OCI-LY1 (cell line): Measurements from ENCODE around the gene CDC42EP4.

Source experiments
- H2AFZ ChIP-seq: fragments of 200-600 bp; sonication (generic), shearing (Covaris generic); 2 replicates; pipeline ENCODE4 v1.6.0; 2014; ENCODE audit warnings: antibody characterized with exemption, mild to moderate bottlenecking, low read length
- H3F3A ChIP-seq: fragments of 200-600 bp; sonication (generic), shearing (Covaris generic); 2 replicates; pipeline ENCODE4 v1.6.0; 2014; ENCODE audit warnings: mild to moderate bottlenecking, antibody characterized with exemption, low read length, moderate library complexity; ENCODE audit not compliant: insufficient read depth
- H3K27ac ChIP-seq: fragments of 200-600 bp; sonication (generic); 2 replicates; pipeline ENCODE4 v1.5.1; 2014; ENCODE audit warnings: low read length, mixed run types, mild to moderate bottlenecking, low read depth; ENCODE audit not compliant: poor library complexity, severe bottlenecking
- H3K27me3 ChIP-seq: fragments of 200-600 bp; sonication (generic); 2 replicates; pipeline ENCODE4 v1.6.0; 2014; ENCODE audit warnings: antibody characterized with exemption, mild to moderate bottlenecking, low read length, moderate library complexity; ENCODE audit not compliant: insufficient read depth
- H3K36me3 ChIP-seq: fragments of 200-600 bp; sonication (generic); 2 replicates; pipeline ENCODE4 v1.6.1; 2014; ENCODE audit warnings: mild to moderate bottlenecking, antibody characterized with exemption, low read length, moderate library complexity, mixed read lengths; ENCODE audit not compliant: insufficient read depth
- H3K4me1 ChIP-seq: fragments of 200-600 bp; sonication (generic); 2 replicates; pipeline ENCODE4 v1.5.1; 2014; ENCODE audit warnings: mild to moderate bottlenecking, low read length, moderate library complexity; ENCODE audit not compliant: insufficient read depth, severe bottlenecking
- H3K4me2 ChIP-seq: fragments of 200-600 bp; sonication (generic), shearing (Covaris generic); 2 replicates; pipeline ENCODE4 v1.6.1; 2014; ENCODE audit warnings: low read length
- H3K4me3 ChIP-seq: fragments of 200-600 bp; sonication (generic); 2 replicates; pipeline ENCODE4 v1.5.1; 2014; ENCODE audit warnings: low read length, low read depth, mild to moderate bottlenecking, mixed read lengths; ENCODE audit not compliant: poor library complexity, severe bottlenecking
- H3K79me2 ChIP-seq: fragments of 200-600 bp; shearing (Covaris generic); 2 replicates; pipeline ENCODE4 v1.6.1; 2016; ENCODE audit warnings: mixed run types, low read length, mixed read lengths; ENCODE audit not compliant: insufficient read depth
- H3K9ac ChIP-seq: fragments of 200-600 bp; sonication (generic), shearing (Covaris generic); 2 replicates; pipeline ENCODE4 v1.6.1; 2014; ENCODE audit warnings: mild to moderate bottlenecking, low read length, mixed read lengths
- H3K9me2 ChIP-seq: fragments of 200-600 bp; sonication (generic), shearing (Covaris generic); 2 replicates; pipeline ENCODE4 v1.6.1; 2014; ENCODE audit warnings: low read depth, mild to moderate bottlenecking, low read length, mixed read lengths
- H3K9me3 ChIP-seq: fragments of 200-600 bp; shearing (Covaris generic); 2 replicates; pipeline ENCODE4 v1.6.1; 2014; ENCODE audit warnings: low read length, mixed read lengths
- H4K20me1 ChIP-seq: fragments of 200-600 bp; sonication (generic), shearing (Covaris generic); 2 replicates; pipeline ENCODE4 v1.6.0; 2016; ENCODE audit warnings: mild to moderate bottlenecking, low read length; ENCODE audit not compliant: insufficient read depth
- CTCF ChIP-seq: fragments of 200-600 bp; sonication (generic), shearing (Covaris generic); IDR thresholded peaks from 2 replicates; pipeline ENCODE4 v1.5.1; 2017; ENCODE audit warnings: mild to moderate bottlenecking, antibody characterized with exemption, low read length, moderate library complexity, mixed read lengths
- EZH2 ChIP-seq: fragments of 200-600 bp; sonication (generic), shearing (Covaris generic); IDR thresholded peaks from 2 replicates; pipeline ENCODE4 v1.8.0; 2017; ENCODE audit warnings: borderline replicate concordance, mixed run types, mild to moderate bottlenecking, antibody characterized with exemption, low read length, moderate library complexity, mixed read lengths

Gene CDC42EP4

GRCh38 chr17:73293031-73293430 is 18.8 kb downstream of the CDC42EP4 start:
- no peak overlapping the region for H3K4me2 ChIP-seq
- H3F3A ChIP-seq, result no peaks in the 10 kb centered on the region
- H3K27ac ChIP-seq, result no peak overlapping the region
- H3K79me2 ChIP-seq, result no peaks in the 10 kb centered on the region
- no peak overlapping the region for H3K9ac ChIP-seq
- no peaks in the 10 kb centered on the region for H4K20me1 ChIP-seq
- H3K9me2 ChIP-seq, result no peaks in the 10 kb centered on the region
- no peak overlapping the region for H3K4me3 ChIP-seq
- TF ChIP-seq CTCF (no peak), EZH2 (no peak)
- no peak overlapping the region for H2AFZ ChIP-seq
- no peaks in the 10 kb centered on the region for H3K4me1 ChIP-seq
- H3K27me3 ChIP-seq, result no peaks in the 10 kb centered on the region
- H3K36me3 ChIP-seq, result no peaks in the 10 kb centered on the region
- H3K9me3 ChIP-seq, result no peaks in the 10 kb centered on the region

DNA sequence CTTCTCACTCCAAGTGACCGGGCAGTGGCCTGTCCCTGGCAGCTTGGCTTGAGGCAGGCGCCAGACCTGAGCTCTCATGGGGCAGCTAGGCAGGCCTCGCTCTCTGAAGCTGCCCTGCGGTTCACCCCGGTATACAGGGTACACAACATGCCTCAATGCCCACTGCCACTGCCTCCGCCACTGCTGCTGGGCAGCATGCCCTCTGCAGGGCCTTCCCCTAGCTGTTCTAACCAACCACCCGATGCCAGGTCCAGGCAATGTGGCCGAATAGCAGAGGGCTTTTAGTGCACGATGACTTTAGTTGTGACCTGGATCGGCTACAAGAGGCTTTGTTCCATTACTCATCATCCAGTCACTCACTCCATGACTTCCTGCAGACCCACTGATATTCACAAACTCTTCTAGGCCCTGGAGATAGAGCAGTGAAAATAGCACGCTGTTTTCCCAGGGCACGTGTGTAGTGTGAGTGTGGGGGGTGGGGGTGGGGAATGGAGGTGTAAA is 19.7 kb downstream of the CDC42EP4 start:
- Histone ChIP-seq H3K27ac (no peak overlapping the region), H3K9me2 (no peaks in the 10 kb centered on the region), H3K9me3 (no peaks in the 10 kb centered on the region), H3K4me3 (no peak overlapping the region), H3K9ac (no peak overlapping the region), H4K20me1 (no peaks in the 10 kb centered on the region), H3F3A (no peaks in the 10 kb centered on the region), H3K4me2 (no peak overlapping the region), H3K4me1 (no peaks in the 10 kb centered on the region), H2AFZ (no peak overlapping the region), H3K79me2 (no peaks in the 10 kb centered on the region), H3K36me3 (no peaks in the 10 kb centered on the region), H3K27me3 (no peaks in the 10 kb centered on the region; the same call in 1 of the 2 replicates)
- TF ChIP-seq CTCF, result no peak

DNA sequence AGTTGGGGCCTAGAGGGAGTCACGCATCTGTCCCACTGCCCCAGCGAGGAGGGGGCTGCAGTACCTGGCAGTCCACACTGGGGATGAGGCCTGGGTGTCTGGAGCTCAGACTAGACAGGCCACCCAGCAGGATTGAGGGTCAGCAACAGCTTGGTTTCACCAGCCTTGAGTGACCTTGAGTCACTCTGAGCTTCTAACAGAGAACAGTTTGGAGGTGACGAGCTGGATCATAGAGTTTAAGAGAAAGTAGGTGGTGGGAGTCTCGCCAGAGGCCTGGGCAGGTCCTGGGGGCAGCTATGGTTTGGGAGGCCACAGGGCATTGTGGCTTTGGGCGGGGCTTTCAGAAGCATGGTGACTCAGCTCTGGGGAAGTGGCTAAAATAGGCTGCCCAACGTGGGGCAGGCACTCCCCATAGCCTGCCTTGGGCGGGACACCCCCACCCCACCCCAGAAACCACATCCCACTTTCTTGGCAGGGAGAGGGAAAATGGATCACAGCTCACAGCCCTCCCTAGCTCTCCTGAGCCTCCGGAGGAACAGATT is 20.5 kb downstream of the CDC42EP4 start:
- Histone ChIP-seq H3K4me2 (no peak overlapping the region), H2AFZ (no peak overlapping the region), H3K79me2 (no peaks in the 10 kb centered on the region), H3F3A (no peaks in the 10 kb centered on the region), H3K4me3 (no peak overlapping the region), H3K9ac (no peak overlapping the region), H3K36me3 (no peaks in the 10 kb centered on the region), H3K27me3 (no peaks in the 10 kb centered on the region; the same call in 1 of the 2 replicates), H3K27ac (no peak overlapping the region), H3K9me2 (no peaks in the 10 kb centered on the region), H4K20me1 (no peaks in the 10 kb centered on the region), H3K9me3 (no peaks in the 10 kb centered on the region), H3K4me1 (no peaks in the 10 kb centered on the region)
- TF ChIP-seq EZH2, result no peak
